ENCODE measurements around the gene GALNT10. TPM values are rescaled to one million over a fixed set of nuclear protein-coding genes. Genes with fewer than 3 reads are reported as not detected.

GALNT10 gene
- total RNA-seq, 2 donors from 2014 or later, result 11.5 to 19.5 TPM

DNA sequence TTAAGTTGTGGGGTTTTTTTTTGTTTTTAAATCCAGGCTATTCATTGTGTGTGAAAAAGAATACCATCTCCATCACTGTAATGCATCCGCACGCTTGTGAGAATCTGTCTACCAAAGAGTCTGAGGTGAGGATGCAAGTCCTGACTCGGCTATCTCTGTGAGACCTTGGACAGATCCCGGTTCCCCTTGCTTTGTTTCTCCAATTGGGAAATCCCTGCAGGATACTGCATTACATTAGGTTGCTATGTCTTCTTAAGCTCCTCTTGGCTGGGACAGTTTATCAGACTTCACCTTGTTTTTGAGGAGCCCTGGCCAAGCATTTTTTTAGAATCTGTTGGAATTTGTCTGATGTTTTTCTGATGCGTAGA, 46.8 kb downstream of the GALNT10 start:
- Histone ChIP-seq H3K4me3 (no peak overlapping the region), H3K9me3 (no peaks in the 10 kb centered on the region), H3K36me3 (replicated peaks in 1 of 2; ENCODE audit: insufficient read depth in 1 of 2, low read depth in 2 of 2) (no peaks in the 10 kb centered on the region), H3K27ac (no peak overlapping the region), H3K4me1 (peaks cover 18% of the 10 kb centered on the region), H3K27me3 (no peaks in the 10 kb centered on the region)
- TF ChIP-seq POLR2A (IDR thresholded peaks at IDR 0.05), result no peak
- TF ChIP-seq, protein P1, sequence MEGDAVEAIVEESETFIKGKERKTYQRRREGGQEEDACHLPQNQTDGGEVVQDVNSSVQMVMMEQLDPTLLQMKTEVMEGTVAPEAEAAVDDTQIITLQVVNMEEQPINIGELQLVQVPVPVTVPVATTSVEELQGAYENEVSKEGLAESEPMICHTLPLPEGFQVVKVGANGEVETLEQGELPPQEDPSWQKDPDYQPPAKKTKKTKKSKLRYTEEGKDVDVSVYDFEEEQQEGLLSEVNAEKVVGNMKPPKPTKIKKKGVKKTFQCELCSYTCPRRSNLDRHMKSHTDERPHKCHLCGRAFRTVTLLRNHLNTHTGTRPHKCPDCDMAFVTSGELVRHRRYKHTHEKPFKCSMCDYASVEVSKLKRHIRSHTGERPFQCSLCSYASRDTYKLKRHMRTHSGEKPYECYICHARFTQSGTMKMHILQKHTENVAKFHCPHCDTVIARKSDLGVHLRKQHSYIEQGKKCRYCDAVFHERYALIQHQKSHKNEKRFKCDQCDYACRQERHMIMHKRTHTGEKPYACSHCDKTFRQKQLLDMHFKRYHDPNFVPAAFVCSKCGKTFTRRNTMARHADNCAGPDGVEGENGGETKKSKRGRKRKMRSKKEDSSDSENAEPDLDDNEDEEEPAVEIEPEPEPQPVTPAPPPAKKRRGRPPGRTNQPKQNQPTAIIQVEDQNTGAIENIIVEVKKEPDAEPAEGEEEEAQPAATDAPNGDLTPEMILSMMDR (IDR thresholded peaks at IDR 0.05), result no peak
- 94 to 98% methylated on average over 5 of the region's 5 CpGs for WGBS, 2 donors
- no peak for DNase-seq
- ATAC-seq, result no peak
- intact Hi-C loops (cut with DNase I), result no loop called here

DNA sequence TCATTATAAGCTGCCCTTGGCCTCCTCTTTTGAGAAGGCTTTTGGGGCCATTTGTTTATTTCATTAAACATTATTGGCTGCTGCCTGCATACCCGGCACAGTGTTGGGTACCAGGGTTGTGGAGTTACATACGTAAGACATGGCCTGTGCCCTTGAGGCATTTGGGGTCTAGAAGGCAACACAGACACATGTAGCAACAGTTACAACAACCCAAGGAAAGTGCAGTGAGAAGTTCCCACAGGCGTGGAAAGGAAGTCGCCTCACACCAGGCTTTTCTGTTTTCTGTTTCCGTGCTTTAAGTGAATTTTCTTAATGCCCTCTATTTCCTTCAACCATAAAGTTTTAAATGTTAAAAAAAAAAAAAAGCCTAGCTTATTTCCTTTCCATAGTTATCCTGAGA, 47.4 kb downstream of the GALNT10 start:
- H3K4me1 ChIP-seq, result peaks cover 23% of the 10 kb centered on the region
- TF ChIP-seq POLR2A (IDR thresholded peaks at IDR 0.05), result no peak
- TF ChIP-seq, protein P1 (IDR thresholded peaks at IDR 0.05), result no peak
- WGBS, 2 donors, result 84 to 88% methylated on average over 5 of the region's 5 CpGs
- ATAC-seq (no peak), DNase-seq (no peak)
- no peaks in the 10 kb centered on the region for H3K27me3 ChIP-seq
- no peak overlapping the region for H3K27ac ChIP-seq
- no peaks in the 10 kb centered on the region for H3K9me3 ChIP-seq
- intact Hi-C loops (cut with DNase I), result no loop called here
- no peak overlapping the region for H3K4me3 ChIP-seq
- no peaks in the 10 kb centered on the region for H3K36me3 ChIP-seq (replicated peaks in 1 of 2; ENCODE audit: insufficient read depth in 1 of 2, low read depth in 2 of 2)

DNA sequence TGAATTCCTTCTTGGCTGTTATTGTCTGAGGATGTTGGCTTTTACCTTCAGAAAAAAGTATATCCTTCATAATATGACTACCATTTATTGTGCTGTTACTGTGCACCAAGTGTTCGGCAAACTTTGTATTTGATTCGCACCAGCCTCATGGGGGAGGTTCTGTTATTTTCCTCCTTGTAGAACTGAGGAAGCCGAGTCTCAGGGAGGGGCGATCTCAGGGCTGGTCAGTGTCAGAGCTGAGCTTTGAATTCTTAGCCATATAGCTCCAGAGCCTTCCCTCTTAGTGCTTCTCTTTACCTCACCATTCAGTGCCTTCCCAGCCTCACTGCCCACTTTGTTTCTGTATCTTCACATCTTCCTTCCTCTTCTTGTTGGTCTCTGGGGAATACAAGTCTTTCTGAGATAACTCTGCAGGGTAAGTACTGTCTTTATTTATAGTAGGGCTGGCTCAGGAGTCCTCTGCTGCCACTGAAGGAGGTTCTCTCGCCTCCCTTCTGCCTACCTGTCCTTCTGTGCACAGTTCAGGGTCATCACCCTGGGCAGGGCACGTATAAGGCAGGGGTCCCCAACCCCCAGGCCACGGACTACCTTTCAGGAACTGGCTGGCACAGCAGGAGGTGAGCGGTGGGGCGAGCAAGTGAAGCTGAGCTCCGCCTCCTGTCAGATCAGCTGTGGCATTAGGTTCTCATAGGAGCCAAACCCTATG, 48.4 kb downstream of the GALNT10 start:
- 78 to 84% methylated on average over 8 to 10 of the region's 10 CpGs for WGBS, 2 donors
- H3K4me1 ChIP-seq, result peaks cover 28% of the 10 kb centered on the region
- intact Hi-C loops (cut with DNase I), result no loop called here
- no peaks in the 10 kb centered on the region for H3K27me3 ChIP-seq
- no peak overlapping the region for H3K4me3 ChIP-seq
- TF ChIP-seq POLR2A (IDR thresholded peaks at IDR 0.05), result no peak
- TF ChIP-seq, protein P1 (IDR thresholded peaks at IDR 0.05), result no peak
- H3K27ac ChIP-seq, result no peak overlapping the region
- H3K36me3 ChIP-seq (replicated peaks in 1 of 2; ENCODE audit: insufficient read depth in 1 of 2, low read depth in 2 of 2), result no peaks in the 10 kb centered on the region
- no peaks in the 10 kb centered on the region for H3K9me3 ChIP-seq
- no peak for ATAC-seq
- no peak for DNase-seq

DNA sequence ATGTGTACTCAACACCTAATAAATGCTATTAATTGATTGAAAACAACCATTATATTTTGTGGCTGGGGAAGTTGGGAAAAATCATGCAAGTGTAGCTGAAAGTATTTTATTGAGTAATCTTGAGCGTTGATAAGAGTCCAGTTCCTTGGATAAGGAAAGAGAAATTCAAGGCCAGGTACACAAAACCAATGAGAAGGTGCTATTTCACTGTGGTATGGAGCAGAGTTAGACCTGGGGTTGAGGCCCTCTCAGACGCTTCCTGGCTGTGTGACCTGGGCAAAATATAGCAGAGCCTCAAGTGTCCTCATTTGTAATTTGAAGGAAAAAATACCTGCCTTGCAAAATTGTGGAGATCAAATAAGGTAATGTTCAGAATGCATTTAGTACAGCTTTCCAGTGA, 50.1 kb downstream of the GALNT10 start:
- peak; percentile 79 for ATAC-seq
- Histone ChIP-seq H3K27me3 (no peaks in the 10 kb centered on the region), H3K36me3 (replicated peaks in 1 of 2; ENCODE audit: insufficient read depth in 1 of 2, low read depth in 2 of 2) (no peaks in the 10 kb centered on the region), H3K9me3 (no peaks in the 10 kb centered on the region), H3K27ac (peak overlapping the region in 2 of 4 donors; percentile 19 to 33), H3K4me1 (peaks cover 28% of the 10 kb centered on the region), H3K4me3 (no peak overlapping the region)
- WGBS, 2 donors, result 26 to 34% methylated on average over 2 of the region's 2 CpGs
- peak in 2 of 4 donors; percentile 19 to 22 for DNase-seq
- no peak for TF ChIP-seq POLR2A (IDR thresholded peaks at IDR 0.05)
- TF ChIP-seq, protein P1 (IDR thresholded peaks at IDR 0.05), result no peak
- intact Hi-C loops (cut with DNase I), result no loop called here

DNA sequence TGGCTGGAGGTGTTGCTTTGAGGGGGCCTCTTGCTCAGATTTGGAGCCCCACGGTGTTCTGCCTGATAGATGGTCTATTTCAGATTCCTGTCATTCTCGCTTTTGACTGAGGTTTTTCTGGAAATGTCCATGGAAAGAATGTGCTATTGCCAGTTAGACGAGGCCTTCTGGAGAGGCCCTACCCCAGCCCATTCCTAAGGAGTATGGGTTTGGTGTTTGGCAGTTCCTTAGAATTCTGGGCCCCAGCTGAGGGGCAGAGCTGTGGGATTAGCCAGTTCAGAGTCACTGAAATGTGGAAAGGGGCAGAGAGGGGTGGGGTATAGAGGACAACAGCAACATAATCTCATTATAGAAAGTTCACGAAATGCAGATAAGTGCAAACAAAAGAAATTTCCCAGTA, 50.5 kb downstream of the GALNT10 start:
- no peak for ATAC-seq
- no peaks in the 10 kb centered on the region for H3K27me3 ChIP-seq
- no peak for DNase-seq
- peaks cover 28% of the 10 kb centered on the region for H3K4me1 ChIP-seq
- no peaks in the 10 kb centered on the region for H3K36me3 ChIP-seq (replicated peaks in 1 of 2; ENCODE audit: insufficient read depth in 1 of 2, low read depth in 2 of 2)
- no peak overlapping the region for H3K4me3 ChIP-seq
- peak overlapping the region in 2 of 4 donors; percentile 19 to 33 for H3K27ac ChIP-seq
- WGBS, 2 donors, result 46 to 49% methylated on average over 4 of the region's 4 CpGs
- no peaks in the 10 kb centered on the region for H3K9me3 ChIP-seq
- intact Hi-C loops (cut with DNase I), result no loop called here
- TF ChIP-seq, protein P1 (IDR thresholded peaks at IDR 0.05), result no peak
- no peak for TF ChIP-seq POLR2A (IDR thresholded peaks at IDR 0.05)

All from body of pancreas (tissue), 4 donors.